ENCODE measurements around the gene MAD2L2.

Gene MAD2L2

GRCh38 chr1:11640944-11641343 lies 40.0 kb downstream of the MAD2L2 start:
- no peak for TF ChIP-seq CTCF (IDR thresholded peaks at IDR 0.05; ENCODE audit: extremely low read depth, missing control alignments)
- DNase-seq (ENCODE audit: low spot score): no peak

- no peak for DNase-seq (ENCODE audit: low spot score)
- no peak for TF ChIP-seq CTCF (IDR thresholded peaks at IDR 0.05; ENCODE audit: extremely low read depth, missing control alignments)
Measured at GRCh38 chr1:11640101-11640500, 40.8 kb downstream of the MAD2L2 start.

- TF ChIP-seq CTCF (IDR thresholded peaks at IDR 0.05; ENCODE audit: extremely low read depth, missing control alignments): no peak
- no peak for DNase-seq (ENCODE audit: low spot score)
Measured at GRCh38 chr1:11639372-11639771, 41.6 kb downstream of the MAD2L2 start.

GRCh38 chr1:11638121-11638520 lies 42.8 kb downstream of the MAD2L2 start:
- DNase-seq (ENCODE audit: low spot score): no peak
- no peak for TF ChIP-seq CTCF (IDR thresholded peaks at IDR 0.05; ENCODE audit: extremely low read depth, missing control alignments)

GRCh38 chr1:11634365-11635192 lies 46.4 kb downstream of the MAD2L2 start:
- no peak for TF ChIP-seq CTCF (IDR thresholded peaks at IDR 0.05; ENCODE audit: extremely low read depth, missing control alignments)
- no peak for DNase-seq (ENCODE audit: low spot score)

GRCh38 chr1:11629184-11630016 lies 51.5 kb downstream of the MAD2L2 start:
- no peak for DNase-seq (ENCODE audit: low spot score)
- no peak for TF ChIP-seq CTCF (IDR thresholded peaks at IDR 0.05; ENCODE audit: extremely low read depth, missing control alignments)

- DNase-seq (ENCODE audit: low spot score): no peak
- TF ChIP-seq CTCF (IDR thresholded peaks at IDR 0.05; ENCODE audit: extremely low read depth, missing control alignments): no peak
Measured at GRCh38 chr1:11628767-11629166, 52.2 kb downstream of the MAD2L2 start.
